Vein endothelial cell (primary cell): ENCODE data around the gene ATP2A1. TPM values are rescaled to one million over a fixed set of nuclear protein-coding genes. Genes with fewer than 3 reads are reported as not detected.

Source experiments
- small RNA-seq: library from RNA; depleted of rRNA; stranded (forward); fragments of <200 nt; gene quantifications from one replicate; pipeline ENCODE3, GENCODE V24; 2012
- total RNA-seq: library from RNA; depleted of rRNA; stranded (reverse); fragments of >200 nt; gene quantifications from 2 replicates; pipeline ENCODE4 v1.2.3, GENCODE V29; 2012

Gene ATP2A1
- 0.19 and 1.6 TPM in 2 replicates for total RNA-seq

DNA sequence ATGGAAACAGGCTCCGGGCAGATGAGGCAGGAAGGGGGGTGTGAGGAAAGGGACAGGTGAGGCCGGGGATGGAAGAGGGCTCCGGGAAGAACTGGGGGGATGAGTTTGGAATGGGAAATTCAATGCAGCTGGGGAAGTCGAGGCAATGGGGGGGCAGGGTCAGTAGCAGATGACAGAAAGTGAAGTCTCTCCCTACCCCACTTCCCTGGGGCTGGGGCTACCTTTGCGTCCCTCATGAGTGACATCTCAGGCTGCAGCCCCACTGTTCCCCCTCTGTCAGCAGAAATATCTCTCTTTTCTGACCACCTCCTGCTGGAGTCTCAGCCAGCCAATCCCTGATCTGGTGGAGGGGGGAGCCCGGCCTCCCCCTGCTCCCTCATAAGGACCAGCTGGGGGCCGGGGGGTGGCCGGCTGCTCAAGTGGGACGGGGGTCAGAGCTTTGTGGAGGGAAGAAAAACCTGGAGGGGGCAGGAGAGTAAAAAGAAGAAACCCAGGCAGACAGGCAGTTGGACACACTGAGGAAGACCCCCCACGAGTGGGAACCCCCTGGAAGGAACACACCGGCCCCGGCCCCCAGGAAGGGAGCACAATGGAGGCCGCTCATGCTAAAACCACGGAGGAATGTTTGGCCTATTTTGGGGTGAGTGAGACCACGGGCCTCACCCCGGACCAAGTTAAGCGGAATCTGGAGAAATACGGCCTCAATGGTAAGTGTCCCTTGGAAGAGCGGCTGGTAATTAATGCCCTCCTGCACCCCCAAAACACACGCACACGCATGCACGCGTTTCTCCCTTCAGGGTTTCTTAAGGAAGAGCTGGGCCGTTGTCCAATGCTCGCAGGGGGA lies at the start of gene ATP2A1:
ATP2A1 (plus strand) TSS at position 406 of the 844 bp plus-strand sequence; CDS start at position 590, 184 bp downstream.

DNA sequence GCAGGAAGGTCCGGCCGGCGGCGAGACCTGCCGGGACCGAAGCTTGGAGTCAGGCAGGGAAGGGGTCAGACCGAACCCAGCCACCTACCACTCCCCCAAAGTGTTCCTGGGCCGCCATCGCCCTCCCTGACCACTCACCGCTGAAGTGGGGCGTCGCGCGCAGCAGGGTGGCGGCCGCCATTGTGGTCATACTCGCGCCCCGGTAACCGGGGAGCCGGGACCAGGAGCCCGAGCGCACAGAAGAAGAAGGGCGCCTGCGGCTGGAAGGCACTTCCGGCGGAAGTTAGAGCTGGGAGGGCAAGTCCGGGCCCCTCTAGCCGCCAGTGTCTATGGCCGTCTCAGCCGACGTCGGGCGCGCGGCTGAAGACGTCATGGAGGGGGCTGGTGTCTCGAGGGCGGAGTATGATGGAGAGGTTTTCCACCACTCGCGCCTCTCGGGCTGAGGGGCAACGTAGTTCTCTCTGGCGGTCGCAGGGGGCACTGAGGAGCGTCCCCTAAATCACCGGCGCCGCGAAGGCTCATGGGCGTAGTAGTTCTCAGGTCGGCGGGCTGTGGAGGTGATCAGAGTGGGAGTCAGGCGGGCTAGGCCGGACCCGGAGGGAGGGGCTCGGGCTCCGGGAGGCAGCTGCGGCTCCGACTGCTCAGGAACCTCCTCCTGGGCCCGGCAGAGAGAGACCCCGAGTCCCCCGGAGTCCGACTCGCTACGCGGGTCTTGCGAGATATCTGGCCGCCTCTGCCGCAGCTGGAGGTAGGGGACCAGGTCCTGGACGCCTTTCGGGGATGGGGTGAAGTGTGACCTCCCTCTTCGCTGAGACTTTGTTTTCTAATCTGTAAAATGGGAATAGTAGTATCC lies 32.0 kb upstream of the ATP2A1 start, which contains the start of gene TUFM:
TUFM (minus strand) TSS at position 269 of the 853 bp plus-strand sequence; CDS start at position 190, 79 bp downstream.

DNA sequence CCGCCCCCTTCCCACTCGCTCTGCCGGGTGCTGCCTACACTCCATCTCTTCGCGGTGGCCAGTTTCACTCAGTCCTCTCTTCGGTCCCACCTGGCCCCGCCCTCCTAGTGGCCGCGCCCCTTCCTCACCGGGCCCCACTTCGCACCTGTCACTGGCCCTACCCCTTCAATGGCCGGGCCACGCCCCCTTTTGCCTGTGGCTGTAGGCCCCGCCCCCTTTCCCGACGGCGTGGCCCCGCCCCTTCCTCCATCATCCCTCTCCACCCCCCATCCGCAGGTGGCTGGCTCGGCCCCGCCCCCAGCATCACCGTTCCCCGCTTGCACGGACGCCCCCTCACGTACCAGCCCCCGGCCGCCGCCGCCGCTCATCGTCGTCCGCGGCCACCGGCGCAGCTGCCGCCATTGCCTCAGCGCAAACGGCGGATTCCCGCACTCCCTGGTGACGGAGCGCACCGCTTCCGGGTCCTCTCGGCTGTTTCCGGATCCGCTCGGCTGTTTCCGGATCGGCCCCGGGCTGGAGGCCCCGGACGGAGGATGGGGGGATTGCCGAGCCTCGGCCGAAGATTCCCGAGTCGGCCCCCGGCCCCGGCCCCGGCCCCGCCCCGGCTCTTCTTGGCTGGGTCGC lies 46.6 kb downstream of the ATP2A1 start, which contains the start of gene RABEP2:
RABEP2 (minus strand) TSS at position 477 of the 624 bp plus-strand sequence; CDS start at position 402, 75 bp downstream.

DNA sequence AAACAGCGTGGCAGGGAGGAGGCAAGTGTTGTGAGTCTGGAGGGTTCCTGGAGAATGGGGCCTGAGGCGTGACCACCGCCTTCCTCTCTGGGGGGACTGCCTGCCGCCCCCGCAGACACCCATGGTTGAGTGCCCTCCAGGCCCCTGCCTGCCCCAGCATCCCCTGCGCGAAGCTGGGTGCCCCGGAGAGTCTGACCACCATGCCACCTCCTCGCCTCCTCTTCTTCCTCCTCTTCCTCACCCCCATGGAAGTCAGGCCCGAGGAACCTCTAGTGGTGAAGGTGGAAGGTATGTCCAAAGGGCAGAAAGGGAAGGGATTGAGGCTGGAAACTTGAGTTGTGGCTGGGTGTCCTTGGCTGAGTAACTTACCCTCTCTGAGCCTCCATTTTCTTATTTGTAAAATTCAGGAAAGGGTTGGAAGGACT lies 53.5 kb downstream of the ATP2A1 start, which contains the start of gene CD19:
CD19 (plus strand) TSS at position 171 of the 425 bp plus-strand sequence; CDS start at position 201, 30 bp downstream.

DNA sequence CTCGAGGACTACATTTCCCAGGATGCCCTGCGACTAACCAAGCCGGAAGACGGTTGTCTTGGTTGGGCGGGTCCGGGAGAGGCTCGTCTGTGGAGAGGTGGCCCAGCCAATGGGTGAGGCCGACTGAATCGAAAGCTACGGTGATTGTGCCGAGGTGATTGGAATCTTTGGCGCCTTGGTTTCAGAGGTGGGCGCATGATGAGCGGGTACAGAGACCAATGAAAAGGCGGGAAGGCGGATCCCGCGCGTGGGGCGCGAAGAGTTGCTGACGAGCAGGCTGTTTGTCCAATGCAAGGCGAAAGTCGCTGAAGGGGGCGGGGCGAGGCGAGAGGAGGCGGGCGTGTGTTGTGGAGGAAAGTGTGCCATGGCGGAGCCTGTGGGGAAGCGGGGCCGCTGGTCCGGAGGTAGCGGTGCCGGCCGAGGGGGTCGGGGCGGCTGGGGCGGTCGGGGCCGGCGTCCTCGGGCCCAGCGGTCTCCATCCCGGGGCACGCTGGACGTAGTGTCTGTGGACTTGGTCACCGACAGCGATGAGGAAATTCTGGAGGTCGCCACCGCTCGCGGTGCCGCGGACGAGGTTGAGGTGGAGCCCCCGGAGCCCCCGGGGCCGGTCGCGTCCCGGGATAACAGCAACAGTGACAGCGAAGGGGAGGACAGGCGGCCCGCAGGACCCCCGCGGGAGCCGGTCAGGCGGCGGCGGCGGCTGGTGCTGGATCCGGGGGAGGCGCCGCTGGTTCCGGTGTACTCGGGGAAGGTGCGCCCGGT lies 72.5 kb downstream of the ATP2A1 start, which contains the start of gene NFATC2IP:
NFATC2IP (plus strand) TSS at position 290 of the 762 bp plus-strand sequence; CDS start at position 365, 75 bp downstream.

Small RNA genes within 50 kb of the gene (small RNA-seq; reads per million reads assigned to genes)
- gene RF00416: not detected

Other genes starting within 250 kb of the ATP2A1 start
- 0.10 and 0.33 TPM in 2 replicates for gene NPIPB8, start 240.4 kb upstream of the ATP2A1 start, total RNA-seq
- 84.9 and 123 TPM in 2 replicates for gene EIF3C, start 167.0 kb upstream of the ATP2A1 start, total RNA-seq
- 4.1 and 4.9 TPM in 2 replicates for gene NPIPB9, start 126.7 kb upstream of the ATP2A1 start, total RNA-seq
- 69.8 and 80.0 TPM in 2 replicates for gene ATXN2L, start 55.5 kb upstream of the ATP2A1 start, total RNA-seq
- 145 TPM in 2 replicates for gene TUFM, start 32.1 kb upstream of the ATP2A1 start, total RNA-seq
- gene SH2B1, start 14.6 kb upstream of the ATP2A1 start, total RNA-seq: 17.8 and 19.6 TPM in 2 replicates
- 43.4 and 49.7 TPM in 2 replicates for gene RABEP2, start 46.8 kb downstream of the ATP2A1 start, total RNA-seq
- gene CD19, start 53.5 kb downstream of the ATP2A1 start, total RNA-seq: not detected in 2 replicates
- 32.7 and 36.5 TPM in 2 replicates for gene NFATC2IP, start 72.4 kb downstream of the ATP2A1 start, total RNA-seq
- 49.9 and 55.9 TPM in 2 replicates for gene SPNS1, start 96.3 kb downstream of the ATP2A1 start, total RNA-seq
- 0.67 and 2.3 TPM in 2 replicates for gene LAT, start 106.6 kb downstream of the ATP2A1 start, total RNA-seq